MM.1S (cell line): ENCODE measurements around the gene XPO4.
"Not testable (repeated sequence)": the region's sequence is repeated elsewhere in the genome, so short reads cannot be mapped to it uniquely, and the experiment has no call there.

Source experiments
- CTCF ChIP-seq: fragments of 300-600 bp; sonication (generic); IDR thresholded peaks from 2 replicates; pipeline ENCODE4 v1.5.1; 2016; ENCODE audit warnings: antibody characterized with exemption, low read length, mixed read lengths
- EZH2phosphoT487 ChIP-seq: fragments of 300-600 bp; sonication (generic); IDR thresholded peaks from 2 replicates; pipeline ENCODE4 v1.6.1; 2018; ENCODE audit warnings: antibody characterized with exemption, low read length

GRCh38 chr13:20940511-20940910, 38.0 kb upstream of the XPO4 start:
- TF ChIP-seq CTCF, EZH2phosphoT487: not testable (repeated sequence)
